ENCODE measurements around the gene FEM1B.

Gene FEM1B

GRCh38 chr15:68298336-68298735 is 20.8 kb downstream of the FEM1B start:
- TF ChIP-seq CTCF (IDR thresholded peaks at IDR 0.05; ENCODE audit: low read depth, low read length, missing control alignments) = no peak
- peaks cover 51% of the 10 kb centered on the region for H3K36me3 ChIP-seq (replicated peaks)
- no peak for DNase-seq
- in situ Hi-C loops (cut with HindIII; ENCODE audit: low pct_ligation_motif_present, low sequenced_read_pairs) = no loop called here
- H3K4me3 ChIP-seq (ENCODE audit: low read depth, low read length) = no peak overlapping the region
- H3K27ac ChIP-seq = no peak overlapping the region
- no peaks in the 10 kb centered on the region for H3K27me3 ChIP-seq (replicated peaks)

GRCh38 chr15:68298882-68299381 is 21.4 kb downstream of the FEM1B start:
- in situ Hi-C loops (cut with HindIII; ENCODE audit: low pct_ligation_motif_present, low sequenced_read_pairs) = no loop called here
- DNase-seq = no peak

GRCh38 chr15:68299436-68299835 is 21.9 kb downstream of the FEM1B start:
- TF ChIP-seq CTCF (IDR thresholded peaks at IDR 0.05; ENCODE audit: low read depth, low read length, missing control alignments) = no peak
- DNase-seq = no peak
- Histone ChIP-seq H3K36me3 (replicated peaks) (peaks cover 57% of the 10 kb centered on the region), H3K27me3 (replicated peaks) (no peaks in the 10 kb centered on the region), H3K4me3 (ENCODE audit: low read depth, low read length) (no peak overlapping the region), H3K27ac (no peak overlapping the region)
- in situ Hi-C loops (cut with HindIII; ENCODE audit: low pct_ligation_motif_present, low sequenced_read_pairs) = no loop called here

More at GRCh38 chr15:68298882-68299381, 21.4 kb downstream of the FEM1B start:
- Histone ChIP-seq H3K36me3 (replicated peaks) (peaks cover 52% of the 10 kb centered on the region), H3K27ac (no peak overlapping the region), H3K4me3 (ENCODE audit: low read depth, low read length) (no peak overlapping the region), H3K27me3 (replicated peaks) (no peaks in the 10 kb centered on the region)
- no peak for TF ChIP-seq CTCF (IDR thresholded peaks at IDR 0.05; ENCODE audit: low read depth, low read length, missing control alignments)

- in situ Hi-C loops (cut with HindIII; ENCODE audit: low pct_ligation_motif_present, low sequenced_read_pairs) = no loop called here
- H3K36me3 ChIP-seq (replicated peaks) = peaks cover 66% of the 10 kb centered on the region
- no peaks in the 10 kb centered on the region for H3K27me3 ChIP-seq (replicated peaks)
- DNase-seq = no peak
- H3K27ac ChIP-seq = no peak overlapping the region
- no peak for TF ChIP-seq CTCF (IDR thresholded peaks at IDR 0.05; ENCODE audit: low read depth, low read length, missing control alignments)
- no peak overlapping the region for H3K4me3 ChIP-seq (ENCODE audit: low read depth, low read length)
Observed at GRCh38 chr15:68300115-68300940, 22.8 kb downstream of the FEM1B start.

GRCh38 chr15:68301301-68301700 is 23.8 kb downstream of the FEM1B start:
- H3K4me3 ChIP-seq (ENCODE audit: low read depth, low read length) = no peak overlapping the region
- no peak for TF ChIP-seq CTCF (IDR thresholded peaks at IDR 0.05; ENCODE audit: low read depth, low read length, missing control alignments)
- no peak overlapping the region for H3K27ac ChIP-seq
- H3K27me3 ChIP-seq (replicated peaks) = no peaks in the 10 kb centered on the region
- no peak for DNase-seq
- in situ Hi-C loops (cut with HindIII; ENCODE audit: low pct_ligation_motif_present, low sequenced_read_pairs) = no loop called here
- peaks cover 72% of the 10 kb centered on the region for H3K36me3 ChIP-seq (replicated peaks)

Data from brain microvascular endothelial cell (primary cell).